ENCODE results near the gene PCDHGA3. TPM values are rescaled to one million over a fixed set of nuclear protein-coding genes. Genes with fewer than 3 reads are reported as not detected.
"Not testable (repeated sequence)": the region's sequence is repeated elsewhere in the genome, so short reads cannot be mapped to it uniquely, and the experiment has no call there.

The PCDHGA3 gene
- total and polyA plus RNA-seq, 7 donors, result 0.33 to 2.4 (median 0.97) TPM

DNA sequence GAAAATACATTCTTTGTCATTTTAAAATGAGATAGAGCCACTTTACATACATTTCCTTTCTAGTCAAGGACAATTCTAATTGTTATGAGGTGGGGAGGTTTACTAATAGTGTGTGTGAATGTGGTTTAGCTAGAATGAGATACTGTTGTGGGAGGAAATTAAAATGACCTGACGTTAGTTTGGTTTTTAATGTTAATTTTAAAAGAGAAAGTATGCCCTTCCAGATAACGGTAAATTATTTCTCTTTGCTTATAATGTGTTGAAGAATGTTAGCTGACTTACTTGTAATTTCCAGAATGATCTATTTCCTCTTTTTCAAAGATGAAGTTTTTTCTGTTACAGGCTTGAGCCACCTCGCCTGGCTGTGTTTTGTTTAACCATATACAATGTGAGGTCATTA is 21.4 kb upstream of the PCDHGA3 start:
- 94 to 95% (median 94%) methylated on average over 3 of the region's 3 CpGs for WGBS, 3 donors
- ATAC-seq, result no peak
- peaks cover 17% of the 10 kb centered on the region for H3K4me1 ChIP-seq
- peaks cover 32% of the 10 kb centered on the region for H3K9me3 ChIP-seq
- no peak for DNase-seq
- intact Hi-C loops (cut with DNase I), result loop anchor here in 1 of 2 donors (5.0 to 10.0 kb wide), 2 partner anchors 197 to 235 kb away; partner anchors contain the start of gene PCDHB4
- no peak overlapping the region for H3K27ac ChIP-seq
- no peak overlapping the region for H3K4me3 ChIP-seq
- TF ChIP-seq, protein P1, sequence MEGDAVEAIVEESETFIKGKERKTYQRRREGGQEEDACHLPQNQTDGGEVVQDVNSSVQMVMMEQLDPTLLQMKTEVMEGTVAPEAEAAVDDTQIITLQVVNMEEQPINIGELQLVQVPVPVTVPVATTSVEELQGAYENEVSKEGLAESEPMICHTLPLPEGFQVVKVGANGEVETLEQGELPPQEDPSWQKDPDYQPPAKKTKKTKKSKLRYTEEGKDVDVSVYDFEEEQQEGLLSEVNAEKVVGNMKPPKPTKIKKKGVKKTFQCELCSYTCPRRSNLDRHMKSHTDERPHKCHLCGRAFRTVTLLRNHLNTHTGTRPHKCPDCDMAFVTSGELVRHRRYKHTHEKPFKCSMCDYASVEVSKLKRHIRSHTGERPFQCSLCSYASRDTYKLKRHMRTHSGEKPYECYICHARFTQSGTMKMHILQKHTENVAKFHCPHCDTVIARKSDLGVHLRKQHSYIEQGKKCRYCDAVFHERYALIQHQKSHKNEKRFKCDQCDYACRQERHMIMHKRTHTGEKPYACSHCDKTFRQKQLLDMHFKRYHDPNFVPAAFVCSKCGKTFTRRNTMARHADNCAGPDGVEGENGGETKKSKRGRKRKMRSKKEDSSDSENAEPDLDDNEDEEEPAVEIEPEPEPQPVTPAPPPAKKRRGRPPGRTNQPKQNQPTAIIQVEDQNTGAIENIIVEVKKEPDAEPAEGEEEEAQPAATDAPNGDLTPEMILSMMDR (IDR thresholded peaks at IDR 0.05), result no peak
- peaks cover 7 to 17% of the 10 kb centered on the region in 2 donors for H3K36me3 ChIP-seq (ENCODE audit: insufficient read depth in 1 of 2, low read depth in 1 of 2)
- no peaks in the 10 kb centered on the region for H3K27me3 ChIP-seq (ENCODE audit: insufficient read depth in 3 of 3, low read length in 2 of 3)

DNA sequence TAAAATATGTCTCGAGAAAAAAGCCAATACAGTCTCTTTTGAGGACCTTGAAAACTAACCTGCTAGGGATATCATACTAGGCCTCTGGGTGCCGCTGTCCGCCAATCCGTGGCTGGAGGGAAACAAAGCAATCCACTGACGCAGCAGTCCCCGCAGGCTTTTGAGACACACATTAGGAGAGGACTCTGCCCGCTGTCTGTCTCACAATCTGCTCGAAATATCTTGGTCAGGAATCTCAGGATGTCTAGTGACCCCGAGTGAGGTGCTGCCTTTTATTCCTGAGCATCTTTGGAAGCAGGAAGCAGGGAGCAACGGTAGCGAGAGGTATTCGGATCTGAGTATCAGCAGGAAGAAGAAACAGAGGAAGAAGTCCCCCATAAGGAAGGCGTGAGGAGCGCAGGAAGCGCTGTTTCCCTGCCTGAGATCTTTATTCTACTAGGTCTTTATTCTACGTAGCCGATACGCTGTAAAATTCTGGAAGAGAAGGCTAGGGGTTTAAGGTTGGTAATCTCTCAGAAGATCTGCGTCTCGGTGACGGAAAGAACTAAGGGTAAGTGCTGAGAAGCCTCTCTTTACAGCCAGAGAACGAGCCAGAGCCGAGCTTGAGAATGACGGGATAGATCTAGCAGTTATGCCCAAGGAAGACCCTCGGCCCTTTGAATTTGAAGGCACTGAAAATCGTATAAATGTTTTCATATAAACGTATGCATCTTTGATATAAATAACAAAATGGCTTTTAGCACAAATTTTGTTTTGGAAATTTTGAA is 17.4 kb upstream of the PCDHGA3 start:
- H3K4me3 ChIP-seq, result peak overlapping the region; percentile 70
- 5 to 10% (median 9%) methylated on average over 27 of the region's 27 CpGs for WGBS, 3 donors
- TF ChIP-seq, protein P1 (IDR thresholded peaks at IDR 0.05), result peak; percentile 58
- peak; percentile 89 to 97 (median 94) for ATAC-seq
- intact Hi-C loops (cut with DNase I), result loop anchor here in 1 of 2 donors (10.0 kb wide), 1 partner anchor 201 kb away; the partner anchor contains the start of gene PCDHB4
- no peaks in the 10 kb centered on the region for H3K36me3 ChIP-seq (ENCODE audit: insufficient read depth in 1 of 2, low read depth in 1 of 2)
- peaks cover 4% of the 10 kb centered on the region for H3K4me1 ChIP-seq
- peaks cover 10% of the 10 kb centered on the region for H3K9me3 ChIP-seq
- peak overlapping the region; percentile 85 for H3K27ac ChIP-seq
- no peaks in the 10 kb centered on the region for H3K27me3 ChIP-seq (ENCODE audit: insufficient read depth in 3 of 3, low read length in 2 of 3)
- peak; percentile 74 to 83 for DNase-seq

DNA sequence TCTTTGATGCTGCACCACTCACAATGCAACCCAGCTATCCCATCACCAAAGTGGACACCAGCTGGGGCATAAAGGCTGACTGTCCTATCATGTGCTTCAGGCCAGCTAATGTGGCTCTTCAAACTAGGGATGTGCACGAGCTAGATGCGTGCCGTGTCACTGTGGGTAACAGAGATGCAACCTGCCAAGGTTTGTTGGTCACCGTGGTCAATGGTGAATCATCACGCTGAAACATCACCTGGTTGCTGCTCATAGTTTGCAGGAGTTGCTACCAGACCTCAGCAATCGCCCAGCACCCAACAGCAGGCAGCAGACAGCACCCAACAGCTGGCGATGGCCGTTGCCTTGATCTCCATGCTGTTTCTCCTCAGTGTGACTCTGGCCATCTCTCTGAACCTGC is 15.4 kb upstream of the PCDHGA3 start:
- H3K4me3 ChIP-seq, result no peak overlapping the region
- TF ChIP-seq, protein P1 (IDR thresholded peaks at IDR 0.05), result no peak
- no peak overlapping the region for H3K27ac ChIP-seq
- no peaks in the 10 kb centered on the region for H3K36me3 ChIP-seq (ENCODE audit: insufficient read depth in 1 of 2, low read depth in 1 of 2)
- H3K9me3 ChIP-seq, result peaks cover 4% of the 10 kb centered on the region
- intact Hi-C loops (cut with DNase I), result loop anchor here in 1 of 2 donors (10.0 kb wide), 1 partner anchor 203 kb away; the partner anchor contains the start of gene PCDHB4
- DNase-seq (no peak), ATAC-seq (peak in 2 of 4 donors; percentile 26 to 36)
- 82 to 83% (median 83%) methylated on average over 8 of the region's 8 CpGs for WGBS, 3 donors
- H3K27me3 ChIP-seq (ENCODE audit: insufficient read depth in 3 of 3, low read length in 2 of 3), result peaks cover 0 to 6% (median 5%) of the 10 kb centered on the region in 3 donors
- H3K4me1 ChIP-seq, result no peaks in the 10 kb centered on the region

DNA sequence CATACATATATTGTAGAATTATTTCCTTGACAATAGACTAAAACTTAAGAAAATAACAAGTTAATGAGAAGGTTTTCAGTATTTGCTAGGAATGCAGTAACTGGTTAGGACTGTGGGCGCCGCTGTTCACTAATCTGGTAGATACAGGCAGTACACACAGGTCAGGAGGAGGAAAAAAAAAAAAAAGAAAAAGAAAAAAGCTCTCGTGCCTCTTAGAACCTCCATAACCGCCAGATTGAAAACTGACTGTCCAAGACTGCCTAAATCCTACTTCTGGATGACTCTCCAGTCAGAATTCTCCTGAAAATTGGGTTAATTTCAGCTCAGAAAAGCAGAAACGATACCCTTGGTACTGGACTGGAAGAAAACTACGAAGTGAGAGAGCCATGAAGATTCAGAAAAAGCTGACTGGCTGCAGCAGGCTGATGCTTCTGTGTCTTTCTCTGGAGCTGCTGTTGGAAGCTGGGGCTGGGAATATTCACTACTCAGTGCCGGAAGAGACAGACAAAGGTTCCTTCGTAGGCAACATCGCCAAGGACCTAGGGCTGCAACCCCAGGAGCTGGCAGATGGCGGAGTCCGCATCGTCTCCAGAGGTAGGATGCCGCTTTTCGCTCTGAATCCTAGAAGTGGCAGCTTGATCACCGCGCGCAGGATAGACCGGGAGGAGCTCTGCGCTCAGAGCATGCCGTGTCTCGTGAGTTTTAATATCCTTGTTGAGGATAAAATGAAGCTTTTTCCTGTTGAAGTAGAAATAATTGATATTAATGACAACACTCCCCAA is 13.1 kb upstream of the PCDHGA3 start, which contains the start of gene PCDHGA1:
TSS of gene PCDHGA1 (plus strand) at position 216 of the 782 bp plus-strand sequence.
- no peaks in the 10 kb centered on the region for H3K4me1 ChIP-seq
- ATAC-seq, result peak in 2 of 4 donors; percentile 54 to 61
- 20 to 31% (median 24%) methylated on average over 21 of the region's 21 CpGs for WGBS, 3 donors
- TF ChIP-seq, protein P1 (IDR thresholded peaks at IDR 0.05), result peak; percentile 50
- H3K9me3 ChIP-seq, result peaks cover 4% of the 10 kb centered on the region
- peak within 1 kb of the TSS; percentile 54 for H3K4me3 ChIP-seq
- H3K27me3 ChIP-seq (ENCODE audit: insufficient read depth in 3 of 3, low read length in 2 of 3), result peaks cover 0 to 15% (median 6%) of the 10 kb centered on the region in 3 donors
- peak within 1 kb of the TSS; percentile 15 for H3K27ac ChIP-seq
- DNase-seq, result no peak
- no peaks in the 10 kb centered on the region for H3K36me3 ChIP-seq (ENCODE audit: insufficient read depth in 1 of 2, low read depth in 1 of 2)
- intact Hi-C loops (cut with DNase I), result no loop called here

DNA sequence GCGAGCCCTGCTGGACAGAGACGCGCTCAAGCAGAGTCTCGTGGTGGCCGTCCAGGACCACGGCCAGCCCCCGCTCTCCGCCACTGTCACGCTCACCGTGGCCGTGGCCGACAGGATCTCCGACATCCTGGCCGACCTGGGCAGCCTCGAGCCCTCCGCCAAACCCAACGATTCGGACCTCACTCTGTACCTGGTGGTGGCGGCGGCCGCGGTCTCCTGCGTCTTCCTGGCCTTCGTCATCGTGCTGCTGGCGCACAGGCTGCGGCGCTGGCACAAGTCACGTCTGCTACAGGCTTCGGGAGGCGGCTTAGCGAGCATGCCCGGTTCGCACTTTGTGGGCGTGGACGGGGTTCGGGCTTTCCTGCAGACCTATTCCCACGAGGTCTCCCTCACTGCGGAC is 11.1 kb upstream of the PCDHGA3 start:
- H3K4me1 ChIP-seq; H3K9me3 ChIP-seq; H3K36me3 ChIP-seq (ENCODE audit: insufficient read depth in 1 of 2, low read depth in 1 of 2); ATAC-seq; DNase-seq; H3K4me3 ChIP-seq; H3K27ac ChIP-seq; intact Hi-C loops (cut with DNase I): not testable (repeated sequence)
- H3K27me3 ChIP-seq (ENCODE audit: insufficient read depth in 3 of 3, low read length in 2 of 3), result peaks cover 0 to 15% (median 6%) of the 10 kb centered on the region in 3 donors
- 32 to 47% (median 36%) methylated on average over 35 to 39 of the region's 39 CpGs for WGBS, 3 donors

Measured in psoas muscle (tissue), 8 donors.